ENCODE measurements around the gene RBCK1.

RBCK1 gene

DNA sequence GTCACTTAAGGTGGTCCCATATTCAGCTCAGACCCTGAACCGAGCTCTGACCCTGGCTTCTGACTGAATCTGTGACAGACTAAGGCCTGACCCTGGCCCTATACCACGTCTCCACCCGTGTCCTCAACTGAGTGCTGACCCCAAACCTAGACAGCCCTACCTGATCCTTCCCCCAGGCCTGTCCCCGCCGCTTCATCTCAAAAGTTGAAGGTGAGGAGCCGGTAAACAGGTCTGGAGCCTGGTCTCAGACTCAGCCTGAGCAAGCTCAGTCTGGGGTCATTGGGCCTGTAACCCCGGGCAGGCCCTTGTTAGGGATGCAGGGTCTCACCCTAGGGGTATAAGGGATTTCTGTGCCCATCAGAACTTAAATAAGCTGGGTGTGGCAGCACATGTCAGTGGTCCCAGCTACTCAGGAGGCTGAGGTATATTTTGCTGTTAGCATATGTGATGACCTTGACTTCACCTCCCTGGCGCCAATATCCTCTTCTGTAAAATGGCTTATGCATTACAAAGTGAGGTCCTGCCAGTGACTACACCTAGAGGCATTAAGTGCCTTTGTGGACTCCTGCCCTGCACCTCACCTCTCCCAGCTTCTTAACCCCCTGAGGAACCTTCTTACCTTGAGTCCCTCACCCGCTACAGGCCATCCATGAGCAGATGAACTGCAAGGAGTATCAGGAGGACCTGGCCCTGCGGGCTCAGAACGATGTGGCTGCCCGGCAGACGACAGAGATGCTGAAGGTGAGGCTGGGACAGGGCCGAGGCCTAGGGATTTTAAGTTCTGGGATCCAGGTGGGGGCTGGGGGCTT, 20.0 kb downstream of the RBCK1 start:
- no peak for DNase-seq (ENCODE audit: low read depth, low spot score)
- CTCF ChIA-PET = interaction anchor here (0.7 to 2.3 kb wide), 2 partner anchors 10 to 74 kb away, joined by 3 to 21 read pairs; no protein-coding TSS in a partner anchor
- TF ChIP-seq, protein P1, sequence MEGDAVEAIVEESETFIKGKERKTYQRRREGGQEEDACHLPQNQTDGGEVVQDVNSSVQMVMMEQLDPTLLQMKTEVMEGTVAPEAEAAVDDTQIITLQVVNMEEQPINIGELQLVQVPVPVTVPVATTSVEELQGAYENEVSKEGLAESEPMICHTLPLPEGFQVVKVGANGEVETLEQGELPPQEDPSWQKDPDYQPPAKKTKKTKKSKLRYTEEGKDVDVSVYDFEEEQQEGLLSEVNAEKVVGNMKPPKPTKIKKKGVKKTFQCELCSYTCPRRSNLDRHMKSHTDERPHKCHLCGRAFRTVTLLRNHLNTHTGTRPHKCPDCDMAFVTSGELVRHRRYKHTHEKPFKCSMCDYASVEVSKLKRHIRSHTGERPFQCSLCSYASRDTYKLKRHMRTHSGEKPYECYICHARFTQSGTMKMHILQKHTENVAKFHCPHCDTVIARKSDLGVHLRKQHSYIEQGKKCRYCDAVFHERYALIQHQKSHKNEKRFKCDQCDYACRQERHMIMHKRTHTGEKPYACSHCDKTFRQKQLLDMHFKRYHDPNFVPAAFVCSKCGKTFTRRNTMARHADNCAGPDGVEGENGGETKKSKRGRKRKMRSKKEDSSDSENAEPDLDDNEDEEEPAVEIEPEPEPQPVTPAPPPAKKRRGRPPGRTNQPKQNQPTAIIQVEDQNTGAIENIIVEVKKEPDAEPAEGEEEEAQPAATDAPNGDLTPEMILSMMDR (IDR thresholded peaks at IDR 0.05; ENCODE audit: insufficient read depth, low read length, missing control alignments) = no peak
- POLR2A ChIA-PET = interaction anchor here (1.2 kb wide), 1 partner anchor 32 kb away, joined by 3 read pairs; no protein-coding TSS in a partner anchor
- H3K4me3 ChIP-seq (ENCODE audit: low read depth, low read length) = no peak overlapping the region

DNA sequence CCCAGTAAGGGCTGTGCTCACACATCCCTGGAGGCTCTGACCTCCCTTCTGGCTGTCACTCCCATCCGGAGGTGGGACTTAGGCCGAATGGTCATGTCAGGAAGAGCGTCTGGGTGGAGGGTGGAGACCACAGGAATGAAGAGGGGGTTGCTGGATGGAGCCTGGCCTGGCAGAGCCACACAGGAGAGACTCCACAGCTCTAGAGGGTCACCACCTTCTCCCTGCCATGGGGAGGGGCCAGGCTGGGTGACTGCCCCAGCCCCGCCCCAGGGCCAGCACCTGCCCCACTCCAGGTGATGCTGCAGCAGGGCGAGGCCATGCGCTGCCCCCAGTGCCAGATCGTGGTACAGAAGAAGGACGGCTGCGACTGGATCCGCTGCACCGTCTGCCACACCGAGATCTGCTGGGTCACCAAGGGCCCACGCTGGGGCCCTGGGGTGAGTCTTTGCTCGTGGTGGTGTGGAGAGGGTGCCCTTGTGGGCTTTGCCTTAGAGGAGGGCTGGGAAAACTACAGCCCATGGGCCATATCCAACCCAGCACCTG, 20.6 kb downstream of the RBCK1 start:
- TF ChIP-seq, protein P1 (IDR thresholded peaks at IDR 0.05; ENCODE audit: insufficient read depth, low read length, missing control alignments) = no peak
- POLR2A ChIA-PET = interaction anchor here (1.2 kb wide), 1 partner anchor 31 kb away, joined by 3 read pairs; no protein-coding TSS in a partner anchor
- no peak for DNase-seq (ENCODE audit: low read depth, low spot score)
- H3K4me3 ChIP-seq (ENCODE audit: low read depth, low read length) = no peak overlapping the region
- CTCF ChIA-PET = interaction anchor here (5.0 kb wide), 1 partner anchor 75 kb away, joined by 71 read pairs; no protein-coding TSS in a partner anchor

DNA sequence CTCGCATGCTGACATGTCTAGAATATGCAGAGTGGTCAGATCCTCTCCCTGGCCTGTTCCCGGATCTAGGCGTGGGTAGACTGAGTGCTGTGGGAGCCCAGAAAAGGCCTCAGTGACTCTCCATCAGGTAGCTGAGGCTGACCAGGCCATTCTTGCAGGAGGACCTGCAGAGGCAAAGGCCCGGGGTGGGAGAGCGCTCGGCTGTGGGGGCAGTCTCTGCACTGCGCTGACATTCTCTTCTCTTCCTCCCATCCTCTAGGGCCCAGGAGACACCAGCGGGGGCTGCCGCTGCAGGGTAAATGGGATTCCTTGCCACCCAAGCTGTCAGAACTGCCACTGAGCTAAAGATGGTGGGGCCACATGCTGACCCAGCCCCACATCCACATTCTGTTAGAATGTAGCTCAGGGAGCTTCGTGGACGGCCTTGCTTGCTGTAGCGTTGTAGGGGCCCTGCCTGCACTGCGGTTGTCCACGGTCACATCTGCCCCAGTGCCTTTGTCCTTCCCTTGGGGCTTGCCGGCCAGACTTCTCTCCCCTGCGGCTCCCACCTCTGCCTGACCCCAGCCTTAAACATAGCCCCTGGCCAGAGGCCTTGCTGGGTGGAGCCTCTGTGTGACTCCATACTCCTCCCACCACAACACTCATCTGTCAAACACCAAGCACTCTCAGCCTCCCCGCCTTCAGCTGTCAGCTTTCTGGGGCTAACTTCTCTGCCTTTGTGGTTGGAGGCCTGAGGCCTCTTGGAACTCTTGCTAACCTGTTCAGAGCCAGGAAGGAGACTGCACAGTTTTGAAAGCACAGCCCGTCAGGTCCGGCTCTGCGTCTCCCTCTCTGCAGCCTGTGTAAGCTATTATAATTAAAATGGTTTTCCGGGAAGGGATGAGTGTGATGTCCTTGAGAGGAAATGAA, 22.2 kb downstream of the RBCK1 start:
- ChIA-PET POLR2A (no interaction called here), CTCF (interaction anchor here (0.6 to 5.0 kb wide), 8 partner anchors 8 to 77 kb away, joined by 3 to 71 read pairs (median 4); no protein-coding TSS in a partner anchor)
- DNase-seq (ENCODE audit: low read depth, low spot score) = no peak
- no peak overlapping the region for H3K4me3 ChIP-seq (ENCODE audit: low read depth, low read length)
- TF ChIP-seq, protein P1 (IDR thresholded peaks at IDR 0.05; ENCODE audit: insufficient read depth, low read length, missing control alignments) = no peak

DNA sequence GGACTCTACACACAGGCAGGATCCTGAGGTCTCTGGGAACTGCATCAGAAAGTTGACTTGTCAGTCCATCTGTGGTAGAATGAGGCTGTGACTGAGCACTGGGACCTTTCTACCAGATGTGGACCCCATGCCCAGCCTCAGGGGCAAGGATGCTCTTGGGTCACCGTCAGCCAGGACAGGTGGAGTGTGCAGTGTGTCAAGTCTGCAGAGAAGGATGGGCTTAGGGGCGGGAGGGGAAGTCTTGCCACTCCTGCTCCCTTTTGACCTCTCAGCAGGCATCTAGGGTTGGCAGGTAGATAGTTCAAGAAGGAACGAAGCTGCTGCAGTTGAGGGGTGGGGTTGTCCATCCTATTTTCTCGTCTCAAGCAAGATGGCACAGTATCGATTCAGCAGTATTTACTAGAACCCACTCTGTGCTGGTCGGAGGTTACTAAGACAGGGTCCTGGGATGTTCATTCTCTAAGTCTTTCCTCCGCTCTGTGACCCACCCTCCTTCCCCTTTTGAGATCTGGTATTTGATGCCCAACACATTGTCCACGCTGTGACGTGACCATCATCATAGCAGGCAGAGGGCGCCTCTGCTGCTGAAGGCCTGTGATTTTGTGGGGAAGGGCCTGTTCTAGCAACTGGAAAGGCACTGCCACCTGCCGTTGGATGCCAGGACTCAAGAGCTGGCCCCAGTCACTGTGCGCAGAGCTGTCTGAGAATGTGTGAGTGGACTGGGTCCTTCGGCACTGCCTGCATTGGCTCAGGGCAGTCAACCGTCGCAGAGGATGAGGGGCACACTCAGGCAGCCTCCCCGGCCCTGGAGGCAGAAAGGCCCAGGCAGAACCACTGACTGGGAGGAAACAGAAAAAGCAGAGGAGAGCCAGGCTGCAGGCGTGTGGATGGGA, 23.2 kb downstream of the RBCK1 start:
- no peak for DNase-seq (ENCODE audit: low read depth, low spot score)
- H3K4me3 ChIP-seq (ENCODE audit: low read depth, low read length) = no peak overlapping the region
- ChIA-PET POLR2A (no interaction called here), CTCF (interaction anchor here (0.6 to 5.0 kb wide), 16 partner anchors 9 to 101 kb away, joined by 3 to 71 read pairs (median 4); no protein-coding TSS in a partner anchor)
- TF ChIP-seq, protein P1 (IDR thresholded peaks at IDR 0.05; ENCODE audit: insufficient read depth, low read length, missing control alignments) = peak; percentile 70

DNA sequence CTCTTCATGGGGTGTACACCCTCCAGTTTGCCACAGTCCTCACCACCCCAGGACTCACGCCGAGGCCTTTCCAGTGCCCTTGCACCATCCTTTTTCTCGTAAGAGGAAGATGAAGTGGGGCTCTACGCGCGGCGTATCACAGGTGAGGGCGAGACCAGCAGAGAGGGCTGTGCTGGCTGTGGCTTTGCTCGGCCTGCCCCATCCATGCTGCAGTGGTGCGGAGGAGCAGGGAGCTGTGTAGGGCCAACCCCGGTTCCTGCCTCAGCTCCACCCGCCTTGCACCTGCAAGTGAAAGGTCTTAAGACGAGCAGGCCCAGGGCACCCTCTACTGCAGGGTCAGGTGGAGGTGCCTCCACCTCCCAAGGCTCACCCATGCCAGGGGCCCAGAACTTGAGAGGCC, 24.1 kb downstream of the RBCK1 start:
- CTCF ChIA-PET = interaction anchor here (0.7 to 5.0 kb wide), 10 partner anchors 10 to 102 kb away, joined by 3 to 71 read pairs (median 4); no protein-coding TSS in a partner anchor
- H3K4me3 ChIP-seq (ENCODE audit: low read depth, low read length) = no peak overlapping the region
- no peak for DNase-seq (ENCODE audit: low read depth, low spot score)
- POLR2A ChIA-PET = no interaction called here
- TF ChIP-seq, protein P1 (IDR thresholded peaks at IDR 0.05; ENCODE audit: insufficient read depth, low read length, missing control alignments) = no peak

Data from AG04449 (cell line).